PC-3 (cell line): ENCODE measurements around the gene TESK1. TPM values are rescaled to one million over a fixed set of nuclear protein-coding genes. Genes with fewer than 3 reads are reported as not detected.
"Not testable (repeated sequence)": the region's sequence is repeated elsewhere in the genome, so short reads cannot be mapped to it uniquely, and the experiment has no call there.

Experiments
- ATAC-seq: fragments of 200-7000 bp; cut with Tn5 transposase; 2 replicates; pipeline ENCODE4 v1.9.1; 2020; ENCODE audit warnings: mild to moderate bottlenecking, moderate library complexity
- BruUV-seq: library from RNA; stranded (reverse); fragments of 400-500 nt; replicated peaks from 2 replicates; lab custom pipeline; 2021; lab: Mats Ljungman, UMichigan
- CTCF ChIA-PET: fragments of 300-600 bp; sonication (Branson Sonifier 250); formaldehyde crosslinking; loops from one replicate; lab custom pipeline; 2022; ENCODE audit warnings: antibody characterized with exemption; lab: Charles Lee
- POLR2A ChIA-PET: fragments of 300-600 bp; sonication (Branson Sonifier 250); formaldehyde crosslinking; loops from one replicate; lab custom pipeline; 2022; ENCODE audit warnings: antibody characterized with exemption; ENCODE audit not compliant: unreplicated experiment; lab: Charles Lee
- DNase-seq: peaks from one replicate; pipeline ENCODE4 v3.0.0-alpha.2; 2015
- H2AFZ ChIP-seq: fragments of 300-600 bp; sonication (generic); 2 replicates; pipeline ENCODE4 v1.6.0; 2016; ENCODE audit warnings: antibody characterized with exemption, low read length
- H3F3A ChIP-seq: fragments of 300-600 bp; sonication (generic); one replicate; pipeline ENCODE4 v1.6.0; 2017; ENCODE audit warnings: antibody characterized with exemption, low read length, control low read depth, mild to moderate bottlenecking; ENCODE audit not compliant: unreplicated experiment
- H3K27ac ChIP-seq: fragments of 300-600 bp; sonication (generic); 2 replicates; pipeline ENCODE4 v1.5.1; 2016; ENCODE audit warnings: mild to moderate bottlenecking, low read length
- H3K27me3 ChIP-seq: fragments of 300-600 bp; sonication (generic); 2 replicates; pipeline ENCODE4 v1.6.1; 2016; ENCODE audit warnings: low read length, mixed read lengths
- H3K36me3 ChIP-seq: fragments of 300-600 bp; sonication (generic); 2 replicates; pipeline ENCODE4 v1.6.1; 2016; ENCODE audit warnings: low read depth, mixed run types, low read length, mixed read lengths
- H3K4me1 ChIP-seq: fragments of 300-600 bp; sonication (generic); 2 replicates; pipeline ENCODE4 v1.5.1; 2016; ENCODE audit warnings: low read length; ENCODE audit not compliant: insufficient read depth
- H3K4me2 ChIP-seq: fragments of 300-600 bp; sonication (generic); 2 replicates; pipeline ENCODE4 v1.6.0; 2016; ENCODE audit warnings: low read length
- H3K4me3 ChIP-seq: fragments of 300-600 bp; sonication (generic); 2 replicates; pipeline ENCODE4 v1.5.1; 2016; ENCODE audit warnings: mild to moderate bottlenecking, low read length, mixed read lengths
- H3K79me2 ChIP-seq: fragments of 300-600 bp; sonication (generic); 2 replicates; pipeline ENCODE4 v1.6.1; 2017; ENCODE audit warnings: low read length, mixed read lengths
- H3K9ac ChIP-seq: fragments of 300-600 bp; sonication (generic); 2 replicates; pipeline ENCODE4 v1.6.0; 2016; ENCODE audit warnings: mild to moderate bottlenecking, low read length
- H3K9me2 ChIP-seq: fragments of 300-600 bp; sonication (generic); replicated peaks from 2 replicates; pipeline ENCODE4 v1.6.1; 2016; ENCODE audit warnings: mixed run types, low read length, mixed read lengths
- H3K9me3 ChIP-seq: fragments of 300-600 bp; sonication (generic); 2 replicates; pipeline ENCODE4 v1.6.1; 2016; ENCODE audit warnings: low read length, mixed read lengths
- H4K20me1 ChIP-seq: fragments of 300-600 bp; sonication (generic); 2 replicates; pipeline ENCODE4 v1.6.1; 2016; ENCODE audit warnings: low read length, mixed read lengths
- EZH2 ChIP-seq: fragments of 300-600 bp; sonication (generic); IDR thresholded peaks from one replicate; pipeline ENCODE4 v1.6.1; 2017; ENCODE audit warnings: antibody characterized with exemption, mild to moderate bottlenecking, low read length; ENCODE audit not compliant: unreplicated experiment
- EZH2phosphoT487 ChIP-seq: fragments of 300-600 bp; sonication (generic); IDR thresholded peaks from 2 replicates; pipeline ENCODE4 v1.6.1; 2018; ENCODE audit warnings: mild to moderate bottlenecking, antibody characterized with exemption, low read length, borderline replicate concordance
- intact Hi-C: fragments of 100-400 bp; cut with micrococcal nuclease; formaldehyde crosslinking; loops from 2 replicates; pipeline ENCODE4 v1.9.0; 2023
- total RNA-seq: library from RNA; depleted of rRNA; stranded (reverse); fragments of >200 nt; gene quantifications from 2 replicates; pipeline ENCODE4 v1.2.3, GENCODE V29; 2014
- TF ChIP-seq, protein P1 (sequence below): fragments of 300-600 bp; sonication (generic); conservative IDR thresholded peaks from 2 replicates; pipeline ENCODE4 v1.5.1; 2017; ENCODE audit warnings: antibody characterized with exemption, low read depth, mild to moderate bottlenecking, low read length

TESK1 gene
- total RNA-seq, 1 experiment from 2014 or later = 11.2 TPM

- Histone ChIP-seq H3K27me3 (no peaks in the 10 kb centered on the region), H4K20me1 (no peaks in the 10 kb centered on the region), H3K9ac (no peak overlapping the region), H2AFZ (no peak overlapping the region), H3K4me1 (peaks cover 5% of the 10 kb centered on the region; the same call in 1 of the 2 replicates), H3K36me3 (no peaks in the 10 kb centered on the region), H3K4me3 (no peak overlapping the region), H3K9me2 (no peaks in the 10 kb centered on the region), H3K9me3 (no peaks in the 10 kb centered on the region), H3K4me2 (no peak overlapping the region), H3K79me2 (no peaks in the 10 kb centered on the region), H3F3A (no peaks in the 10 kb centered on the region), H3K27ac (no peak overlapping the region)
- BruUV-seq = no TSS peak
- intact Hi-C loops = no loop called here
- ChIA-PET CTCF (no interaction called here), POLR2A (no interaction called here)
- ATAC-seq = no peak
- TF ChIP-seq, protein P1, sequence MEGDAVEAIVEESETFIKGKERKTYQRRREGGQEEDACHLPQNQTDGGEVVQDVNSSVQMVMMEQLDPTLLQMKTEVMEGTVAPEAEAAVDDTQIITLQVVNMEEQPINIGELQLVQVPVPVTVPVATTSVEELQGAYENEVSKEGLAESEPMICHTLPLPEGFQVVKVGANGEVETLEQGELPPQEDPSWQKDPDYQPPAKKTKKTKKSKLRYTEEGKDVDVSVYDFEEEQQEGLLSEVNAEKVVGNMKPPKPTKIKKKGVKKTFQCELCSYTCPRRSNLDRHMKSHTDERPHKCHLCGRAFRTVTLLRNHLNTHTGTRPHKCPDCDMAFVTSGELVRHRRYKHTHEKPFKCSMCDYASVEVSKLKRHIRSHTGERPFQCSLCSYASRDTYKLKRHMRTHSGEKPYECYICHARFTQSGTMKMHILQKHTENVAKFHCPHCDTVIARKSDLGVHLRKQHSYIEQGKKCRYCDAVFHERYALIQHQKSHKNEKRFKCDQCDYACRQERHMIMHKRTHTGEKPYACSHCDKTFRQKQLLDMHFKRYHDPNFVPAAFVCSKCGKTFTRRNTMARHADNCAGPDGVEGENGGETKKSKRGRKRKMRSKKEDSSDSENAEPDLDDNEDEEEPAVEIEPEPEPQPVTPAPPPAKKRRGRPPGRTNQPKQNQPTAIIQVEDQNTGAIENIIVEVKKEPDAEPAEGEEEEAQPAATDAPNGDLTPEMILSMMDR = no peak
- TF ChIP-seq EZH2 (no peak), EZH2phosphoT487 (no peak)
- no peak for DNase-seq
Observed at GRCh38 chr9:35643046-35643445, 38.0 kb downstream of the TESK1 start.

DNA sequence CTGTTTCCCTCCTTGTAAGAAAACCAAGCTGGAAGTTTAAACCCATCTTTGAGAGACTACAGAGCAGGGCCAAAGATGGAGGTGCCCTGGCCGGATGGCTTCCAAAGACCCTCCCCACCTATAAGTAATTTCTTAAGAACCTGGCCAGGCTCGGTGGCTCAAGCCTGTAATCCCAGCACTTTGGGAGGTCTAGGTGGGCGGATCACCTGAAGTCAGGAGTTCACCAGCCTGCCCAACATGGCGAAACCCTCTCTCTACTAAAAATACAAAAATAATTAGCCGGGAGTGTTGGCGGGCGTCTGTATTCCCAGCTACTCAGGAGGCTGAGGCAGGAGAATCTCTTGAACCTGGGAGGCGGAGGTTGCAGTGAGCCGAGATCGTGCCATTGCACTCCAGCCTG is 40.7 kb downstream of the TESK1 start:
- peak overlapping the region; percentile 66; the same call in 1 of the 2 replicates for H3K9ac ChIP-seq
- H3K9me3 ChIP-seq, H3K9me2 ChIP-seq, POLR2A ChIA-PET, DNase-seq, BruUV-seq, H3F3A ChIP-seq, H3K4me1 ChIP-seq, H3K36me3 ChIP-seq, ATAC-seq, H3K27me3 ChIP-seq, H4K20me1 ChIP-seq, H3K79me2 ChIP-seq, H3K27ac ChIP-seq: not testable (repeated sequence)
- H2AFZ ChIP-seq = peak overlapping the region; percentile 97; the same call in 1 of the 2 replicates
- peak overlapping the region; percentile 90 for H3K4me3 ChIP-seq
- CTCF ChIA-PET = interaction anchor here (0.7 to 1.0 kb wide), 2 partner anchors 13 to 16 kb away, joined by 3 to 5 read pairs; no protein-coding TSS in a partner anchor
- peak overlapping the region; percentile 90 for H3K4me2 ChIP-seq
- intact Hi-C loops = loop anchor here (1.0 kb wide), 1 partner anchor 41 kb away; no protein-coding TSS in a partner anchor

DNA sequence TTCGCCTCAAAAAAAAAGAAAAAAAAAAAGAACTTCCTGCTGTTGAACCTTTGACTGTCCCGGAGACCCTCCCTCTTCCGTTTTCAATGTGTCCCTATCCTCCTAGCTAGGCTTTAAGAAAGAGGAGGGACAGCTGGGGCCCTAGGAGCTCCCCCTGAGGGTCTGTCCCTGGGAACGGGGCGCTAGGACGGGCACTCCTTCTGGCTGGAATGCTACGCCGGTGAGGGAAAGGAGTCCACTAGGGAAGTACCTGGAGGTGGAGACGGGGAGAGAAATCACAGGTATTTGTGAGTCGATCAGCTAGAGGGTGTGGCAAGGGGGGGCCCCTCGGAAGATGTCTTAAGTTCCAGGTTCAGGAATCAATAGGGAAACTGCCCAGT is 41.1 kb downstream of the TESK1 start:
- Histone ChIP-seq H3K4me3 (peak overlapping the region; percentile 90), H3K9me3 (no peaks in the 10 kb centered on the region), H4K20me1 (no peaks in the 10 kb centered on the region), H2AFZ (peak overlapping the region; percentile 97), H3K4me2 (peak overlapping the region; percentile 90), H3K27me3 (no peaks in the 10 kb centered on the region), H3K9me2 (no peaks in the 10 kb centered on the region), H3K79me2 (no peaks in the 10 kb centered on the region), H3K9ac (peak overlapping the region; percentile 66), H3K36me3 (no peaks in the 10 kb centered on the region), H3K27ac (no peak overlapping the region), H3F3A (no peaks in the 10 kb centered on the region), H3K4me1 (peaks cover 5% of the 10 kb centered on the region; the same call in 1 of the 2 replicates)
- CTCF ChIA-PET = interaction anchor here (0.7 to 1.0 kb wide), 2 partner anchors 14 to 16 kb away, joined by 3 to 5 read pairs; no protein-coding TSS in a partner anchor
- no peak for ATAC-seq
- POLR2A ChIA-PET = no interaction called here
- intact Hi-C loops = loop anchor here (1.0 kb wide), 1 partner anchor 42 kb away; no protein-coding TSS in a partner anchor
- no peak for TF ChIP-seq EZH2phosphoT487
- TF ChIP-seq EZH2 = no peak
- TF ChIP-seq, protein P1 = no peak
- TSS peak; percentile 83 for BruUV-seq
- peak; percentile 36 for DNase-seq
